Right lobe of liver (tissue), 6 donors: ENCODE results near the gene CRB1. TPM values are rescaled to one million over a fixed set of nuclear protein-coding genes. Genes with fewer than 3 reads are reported as not detected.

ENCODE experiments used
- ATAC-seq, 4 donors: fragments of 200-7000 bp; cut with Tn5 transposase; one replicate each; pipeline ENCODE4 v1.9.1; 2020; ENCODE audit warnings: mild to moderate bottlenecking in 4 of 4, moderate library complexity in 4 of 4
- DNase-seq, 3 donors: peaks; one replicate each; pipeline ENCODE4 v3.0.0-alpha.2; 2020
- H3K27ac ChIP-seq, 3 donors: fragments of 200-600 bp; one replicate each; pipeline ENCODE4 v1.8.0; 2022
- H3K27me3 ChIP-seq, 2 donors: fragments of 200-600 bp; one replicate each; pipeline ENCODE4 v1.8.0; 2022
- H3K36me3 ChIP-seq, 4 donors: fragments of 200-600 bp; sonication (generic) in 1 of 4; one replicate each; pipeline versions ENCODE4 v1.5.1 to v1.8.0; 2017 to 2022; ENCODE audit warnings: control low read depth in 1 of 4
- H3K4me1 ChIP-seq, 4 donors: fragments of 200-600 bp; sonication (generic) in 1 of 4; one replicate each; pipeline versions ENCODE4 v1.5.1 to v1.8.0; 2017 to 2022; ENCODE audit warnings: control low read depth in 1 of 4
- H3K4me3 ChIP-seq, 3 donors: fragments of 200-600 bp; one replicate each; pipeline ENCODE4 v1.8.0; 2022
- H3K9me3 ChIP-seq, 4 donors: fragments of 200-600 bp; sonication (generic) in 1 of 4; one replicate each; pipeline versions ENCODE4 v1.5.1 to v1.8.0; 2017 to 2022; ENCODE audit warnings: control low read depth in 1 of 4
- POLR2A ChIP-seq: fragments of 450-650 bp; IDR thresholded peaks from one replicate; pipeline ENCODE4 v1.6.1; 2017; ENCODE audit warnings: antibody characterized with exemption, mild to moderate bottlenecking
- WGBS: methylation state at CpG from one replicate; pipeline ENCODE4 v1.1.6; 2018; ENCODE audit warnings: low coverage, low lambda C conversion rate; ENCODE audit not compliant: insufficient coverage; ENCODE audit errors: missing lambda C conversion rate; 5-methylcytosine and 5-hydroxymethylcytosine counted together
- intact Hi-C, 2 donors: fragments of 100-400 bp; cut with DNase I; formaldehyde crosslinking; loops; one replicate each; pipeline versions ENCODE4 v1.11.2 to v1.14.1; 2022
- total RNA-seq, 6 experiments: library from RNA; depleted of rRNA in 2 of 6; stranded (reverse); fragments of >200 nt in 2 of 6; fragmentation: NEBNext Ultra II Directional in 3 of 6; extraction: Animal tissue kit (Norgen Biotek cat#: 25700) in 3 of 6; gene quantifications; one replicate each; pipeline versions ENCODE4 v1.1.0 to v1.2.4, GENCODE V29; 2016 to 2023
- TF ChIP-seq, protein P1 (sequence below), 4 donors: fragments of 200-600 bp in 3 of 4; fragments of 450-650 bp in 1 of 4; IDR thresholded peaks; one replicate each; pipeline versions ENCODE4 v1.5.1 to v1.8.0; 2016 to 2022; ENCODE audit warnings: antibody characterized with exemption in 4 of 4, mild to moderate bottlenecking in 2 of 4
- donor health status: DM: no; HTN: yes; CAD: no.
- donor health status: DM: no; HTN: no; CAD: no.
- donor health status: DM: no; HTN: no; CAD: no.
- donor health status: DM: no; HTN: yes; CAD: no.
- donor health status: DM: no; HTN: yes; CAD: no.

Gene CRB1
- total RNA-seq, 6 experiments from 2014 or later = 0.29 TPM; not detected in 5

DNA sequence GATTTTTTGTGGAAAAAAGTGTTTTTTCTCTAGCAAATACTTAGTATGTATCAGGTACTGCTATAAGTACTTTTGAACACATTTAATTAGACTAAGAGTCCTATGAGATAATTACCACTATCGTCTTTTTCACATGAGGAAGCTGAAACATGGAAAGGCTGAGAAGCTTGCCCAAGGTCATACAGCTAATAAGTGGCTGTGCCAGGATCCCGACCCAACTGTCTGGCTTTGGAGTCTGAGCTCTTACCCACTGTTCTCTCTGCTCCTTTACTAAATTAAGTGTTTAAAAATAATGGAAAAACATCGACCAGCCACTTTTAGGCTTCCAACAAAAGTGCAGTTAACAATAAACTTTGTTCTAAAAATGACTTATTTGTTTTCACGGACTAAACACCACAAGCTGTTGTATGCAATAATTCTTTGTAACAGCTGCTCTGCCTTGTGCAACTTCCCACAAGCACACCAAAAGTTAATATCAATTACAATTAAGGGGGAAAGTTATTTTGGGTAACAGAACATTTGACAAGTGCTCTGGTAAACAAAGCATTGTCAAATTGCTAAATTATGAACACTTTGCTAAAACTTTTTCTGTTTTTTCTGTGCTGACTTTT lies 75.7 kb downstream of the CRB1 start:
- no peaks in the 10 kb centered on the region for H3K9me3 ChIP-seq
- no peak overlapping the region for H3K4me3 ChIP-seq
- intact Hi-C loops = no loop called here
- TF ChIP-seq, protein P1, sequence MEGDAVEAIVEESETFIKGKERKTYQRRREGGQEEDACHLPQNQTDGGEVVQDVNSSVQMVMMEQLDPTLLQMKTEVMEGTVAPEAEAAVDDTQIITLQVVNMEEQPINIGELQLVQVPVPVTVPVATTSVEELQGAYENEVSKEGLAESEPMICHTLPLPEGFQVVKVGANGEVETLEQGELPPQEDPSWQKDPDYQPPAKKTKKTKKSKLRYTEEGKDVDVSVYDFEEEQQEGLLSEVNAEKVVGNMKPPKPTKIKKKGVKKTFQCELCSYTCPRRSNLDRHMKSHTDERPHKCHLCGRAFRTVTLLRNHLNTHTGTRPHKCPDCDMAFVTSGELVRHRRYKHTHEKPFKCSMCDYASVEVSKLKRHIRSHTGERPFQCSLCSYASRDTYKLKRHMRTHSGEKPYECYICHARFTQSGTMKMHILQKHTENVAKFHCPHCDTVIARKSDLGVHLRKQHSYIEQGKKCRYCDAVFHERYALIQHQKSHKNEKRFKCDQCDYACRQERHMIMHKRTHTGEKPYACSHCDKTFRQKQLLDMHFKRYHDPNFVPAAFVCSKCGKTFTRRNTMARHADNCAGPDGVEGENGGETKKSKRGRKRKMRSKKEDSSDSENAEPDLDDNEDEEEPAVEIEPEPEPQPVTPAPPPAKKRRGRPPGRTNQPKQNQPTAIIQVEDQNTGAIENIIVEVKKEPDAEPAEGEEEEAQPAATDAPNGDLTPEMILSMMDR (IDR thresholded peaks at IDR 0.05) = no peak
- no peak for TF ChIP-seq POLR2A
- WGBS = 47% methylated on average over 4 of the region's 4 CpGs
- H3K27ac ChIP-seq = no peak overlapping the region
- no peaks in the 10 kb centered on the region for H3K36me3 ChIP-seq
- DNase-seq (no peak), ATAC-seq (no peak)
- no peaks in the 10 kb centered on the region for H3K4me1 ChIP-seq
- H3K27me3 ChIP-seq = no peaks in the 10 kb centered on the region

DNA sequence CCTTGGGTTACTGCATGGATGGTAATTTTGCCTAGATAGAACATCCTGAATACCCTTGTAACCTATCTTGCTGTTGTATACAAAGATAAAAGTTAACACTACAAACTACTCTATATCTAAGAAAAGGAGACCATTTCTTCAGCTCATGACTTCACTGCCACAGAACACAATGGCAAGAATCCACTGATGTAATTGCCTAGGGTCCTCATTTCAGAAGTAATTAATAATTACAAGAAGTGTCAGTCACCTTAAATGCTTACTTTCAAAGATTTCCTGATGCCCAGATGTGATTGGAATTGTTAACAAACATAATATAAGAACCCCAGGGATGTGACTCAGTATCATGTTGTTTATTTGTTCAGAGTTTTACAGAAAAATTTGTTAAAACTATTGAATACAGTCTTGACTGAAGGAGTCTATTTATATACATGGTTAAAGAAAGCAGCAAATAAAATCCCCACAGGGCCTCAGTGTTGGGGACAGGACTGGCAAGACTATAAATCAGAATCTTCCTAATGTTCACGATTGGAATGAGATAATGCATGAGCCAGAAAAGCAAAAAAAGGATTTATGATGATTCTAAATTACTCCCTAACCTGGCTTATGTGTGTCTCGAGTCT lies 83.9 kb downstream of the CRB1 start:
- DNase-seq (no peak), ATAC-seq (no peak)
- Histone ChIP-seq H3K27ac (no peak overlapping the region), H3K4me1 (no peaks in the 10 kb centered on the region), H3K27me3 (no peaks in the 10 kb centered on the region), H3K36me3 (no peaks in the 10 kb centered on the region), H3K9me3 (no peaks in the 10 kb centered on the region), H3K4me3 (no peak overlapping the region)
- intact Hi-C loops = no loop called here
- WGBS = 58% methylated on average over 2 of the region's 2 CpGs
- TF ChIP-seq POLR2A = no peak
- TF ChIP-seq, protein P1 (IDR thresholded peaks at IDR 0.05) = no peak

DNA sequence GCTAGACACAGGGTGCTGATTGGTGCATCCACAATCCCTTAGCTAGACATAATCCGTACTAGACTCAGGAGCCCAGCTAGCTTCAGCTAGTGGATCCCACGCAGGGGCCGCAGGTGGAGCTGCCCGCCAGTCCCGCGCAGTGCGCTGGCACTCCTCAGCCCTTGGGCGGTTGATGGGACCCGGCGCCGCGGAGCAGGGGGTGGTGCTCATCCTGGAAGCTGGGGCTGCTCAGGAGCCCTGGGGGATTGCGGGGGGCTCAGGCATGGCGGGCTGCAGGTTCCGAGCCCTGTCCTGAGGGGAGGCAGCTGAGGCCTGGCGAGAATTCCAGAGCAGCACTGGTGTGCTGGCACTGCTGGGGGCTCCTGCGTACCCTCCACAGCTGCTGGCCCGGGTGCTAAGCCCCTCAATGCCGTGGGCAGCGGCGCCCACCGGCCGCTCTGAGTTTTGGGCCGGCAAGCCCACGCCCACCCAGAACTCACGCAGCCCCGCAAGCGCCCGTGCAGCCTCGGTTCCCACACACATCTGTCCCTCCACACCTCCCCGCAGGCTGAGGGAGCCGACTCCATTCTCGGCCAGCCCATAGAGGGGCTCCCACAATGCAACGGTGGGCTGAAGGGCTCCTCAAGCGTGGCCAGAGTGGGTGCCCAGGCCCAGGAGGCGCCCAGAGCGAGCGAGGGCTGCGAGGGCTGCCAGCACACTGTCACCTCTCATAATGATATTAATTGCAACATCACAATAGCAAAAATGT lies 87.4 kb downstream of the CRB1 start:
- intact Hi-C loops = no loop called here
- Histone ChIP-seq H3K36me3 (no peaks in the 10 kb centered on the region), H3K27me3 (no peaks in the 10 kb centered on the region), H3K9me3 (no peaks in the 10 kb centered on the region), H3K4me1 (peaks cover 0 to 3% (median 0%) of the 10 kb centered on the region in 4 donors), H3K27ac (no peak overlapping the region), H3K4me3 (no peak overlapping the region)
- no peak for DNase-seq
- no peak for TF ChIP-seq POLR2A
- TF ChIP-seq, protein P1 (IDR thresholded peaks at IDR 0.05) = no peak
- no peak for ATAC-seq
- 87% methylated on average over 19 of the region's 39 CpGs for WGBS

DNA sequence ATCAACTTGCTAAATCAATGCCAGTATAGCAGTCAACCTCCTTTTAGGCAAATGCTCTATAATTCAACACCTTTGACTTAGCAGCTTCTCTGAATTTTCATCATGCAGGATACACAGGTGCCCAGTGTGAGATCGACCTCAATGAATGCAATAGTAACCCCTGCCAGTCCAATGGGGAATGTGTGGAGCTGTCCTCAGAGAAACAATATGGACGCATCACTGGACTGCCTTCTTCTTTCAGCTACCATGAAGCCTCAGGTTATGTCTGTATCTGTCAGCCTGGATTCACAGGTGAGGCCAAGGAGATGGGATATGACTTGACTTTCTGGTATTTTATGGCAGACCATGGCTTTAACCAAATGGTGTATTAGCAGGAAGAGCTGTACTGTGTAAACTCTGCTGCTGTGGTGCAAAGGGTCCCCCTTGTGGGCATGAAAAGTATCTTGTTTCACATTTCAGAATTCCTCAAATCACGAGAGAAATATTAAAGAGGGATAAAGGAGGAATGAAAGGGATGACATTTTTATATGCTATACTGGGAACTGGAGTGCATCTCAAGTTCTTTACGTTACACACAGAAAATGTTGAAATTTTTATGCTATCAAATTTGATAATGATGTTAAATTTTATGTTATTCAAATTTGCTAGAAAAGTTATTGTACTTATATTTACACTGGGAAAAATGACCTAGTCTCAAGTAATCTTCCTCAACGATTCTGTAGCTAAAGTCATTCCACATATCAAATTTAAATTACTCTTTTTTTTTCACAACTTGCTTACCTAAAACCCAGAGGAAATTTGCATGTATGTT lies 88.9 kb downstream of the CRB1 start:
- peaks cover 0 to 3% (median 0%) of the 10 kb centered on the region in 4 donors for H3K4me1 ChIP-seq
- ATAC-seq = peak; percentile 82 to 88 (median 84)
- no peak for DNase-seq
- H3K4me3 ChIP-seq = no peak overlapping the region
- H3K9me3 ChIP-seq = no peaks in the 10 kb centered on the region
- H3K27me3 ChIP-seq = no peaks in the 10 kb centered on the region
- 49% methylated on average over 5 of the region's 5 CpGs for WGBS
- no peaks in the 10 kb centered on the region for H3K36me3 ChIP-seq
- H3K27ac ChIP-seq = no peak overlapping the region
- intact Hi-C loops = no loop called here
- TF ChIP-seq, protein P1 (IDR thresholded peaks at IDR 0.05) = peak; percentile 50 to 68 (median 63)
- TF ChIP-seq POLR2A = no peak
